ENCODE results near the gene UCN.

The UCN gene

GRCh38 chr2:27264253-27264752, 43.9 kb downstream of the UCN start (continued):
- TF ChIP-seq ZNF23 (tag by site-specific recombination; IDR thresholded peaks at IDR 0.05; ENCODE audit: borderline replicate concordance) (no peak), ZNF426 (tag by site-specific recombination; IDR thresholded peaks at IDR 0.05) (no peak), ZNF10 (tag by site-specific recombination; IDR thresholded peaks at IDR 0.05) (peak; percentile 6; the same call in 1 of the 2 replicates), ZNF560 (tag by site-specific recombination; IDR thresholded peaks at IDR 0.05; ENCODE audit: borderline replicate concordance) (no peak), PRDM10 (tag by site-specific recombination; IDR thresholded peaks at IDR 0.05) (peak; percentile 72; the same call in 1 of the 2 replicates), ZNF664 (tag by site-specific recombination; IDR thresholded peaks at IDR 0.05) (no peak), MEIS1 (CRISPR knock-in tag; IDR thresholded peaks at IDR 0.05; ENCODE audit: borderline replicate concordance) (no peak), ZNF76 (tag by site-specific recombination; IDR thresholded peaks at IDR 0.05; ENCODE audit: borderline replicate concordance, low read depth) (peak; percentile 36; the same call in 1 of the 2 replicates), KLF1 (tag by site-specific recombination; IDR thresholded peaks at IDR 0.05) (no peak), ZXDB (tag by site-specific recombination; IDR thresholded peaks at IDR 0.05) (peak; percentile 37), ZNF626 (tag by site-specific recombination; IDR thresholded peaks at IDR 0.05) (no peak), TSHZ1 (tag by site-specific recombination; IDR thresholded peaks at IDR 0.05; ENCODE audit: borderline replicate concordance) (no peak), ZNF175 (tag by site-specific recombination; IDR thresholded peaks at IDR 0.05) (no peak), SP2 (tag by site-specific recombination; IDR thresholded peaks at IDR 0.05) (peak; percentile 23; the same call in 1 of the 2 replicates), ZNF473 (tag by site-specific recombination; IDR thresholded peaks at IDR 0.05) (no peak), ZNF223 (tag by site-specific recombination; IDR thresholded peaks at IDR 0.05) (no peak), TCF7L2 (IDR thresholded peaks at IDR 0.05; ENCODE audit: borderline replicate concordance, low read depth, low read length) (no peak)
- TF ChIP-seq, protein P1, sequence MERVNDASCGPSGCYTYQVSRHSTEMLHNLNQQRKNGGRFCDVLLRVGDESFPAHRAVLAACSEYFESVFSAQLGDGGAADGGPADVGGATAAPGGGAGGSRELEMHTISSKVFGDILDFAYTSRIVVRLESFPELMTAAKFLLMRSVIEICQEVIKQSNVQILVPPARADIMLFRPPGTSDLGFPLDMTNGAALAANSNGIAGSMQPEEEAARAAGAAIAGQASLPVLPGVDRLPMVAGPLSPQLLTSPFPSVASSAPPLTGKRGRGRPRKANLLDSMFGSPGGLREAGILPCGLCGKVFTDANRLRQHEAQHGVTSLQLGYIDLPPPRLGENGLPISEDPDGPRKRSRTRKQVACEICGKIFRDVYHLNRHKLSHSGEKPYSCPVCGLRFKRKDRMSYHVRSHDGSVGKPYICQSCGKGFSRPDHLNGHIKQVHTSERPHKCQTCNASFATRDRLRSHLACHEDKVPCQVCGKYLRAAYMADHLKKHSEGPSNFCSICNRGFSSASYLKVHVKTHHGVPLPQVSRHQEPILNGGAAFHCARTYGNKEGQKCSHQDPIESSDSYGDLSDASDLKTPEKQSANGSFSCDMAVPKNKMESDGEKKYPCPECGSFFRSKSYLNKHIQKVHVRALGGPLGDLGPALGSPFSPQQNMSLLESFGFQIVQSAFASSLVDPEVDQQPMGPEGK (tag by site-specific recombination; IDR thresholded peaks at IDR 0.05): peak; percentile 48; the same call in 1 of the 2 replicates
- TF ChIP-seq, protein P2, sequence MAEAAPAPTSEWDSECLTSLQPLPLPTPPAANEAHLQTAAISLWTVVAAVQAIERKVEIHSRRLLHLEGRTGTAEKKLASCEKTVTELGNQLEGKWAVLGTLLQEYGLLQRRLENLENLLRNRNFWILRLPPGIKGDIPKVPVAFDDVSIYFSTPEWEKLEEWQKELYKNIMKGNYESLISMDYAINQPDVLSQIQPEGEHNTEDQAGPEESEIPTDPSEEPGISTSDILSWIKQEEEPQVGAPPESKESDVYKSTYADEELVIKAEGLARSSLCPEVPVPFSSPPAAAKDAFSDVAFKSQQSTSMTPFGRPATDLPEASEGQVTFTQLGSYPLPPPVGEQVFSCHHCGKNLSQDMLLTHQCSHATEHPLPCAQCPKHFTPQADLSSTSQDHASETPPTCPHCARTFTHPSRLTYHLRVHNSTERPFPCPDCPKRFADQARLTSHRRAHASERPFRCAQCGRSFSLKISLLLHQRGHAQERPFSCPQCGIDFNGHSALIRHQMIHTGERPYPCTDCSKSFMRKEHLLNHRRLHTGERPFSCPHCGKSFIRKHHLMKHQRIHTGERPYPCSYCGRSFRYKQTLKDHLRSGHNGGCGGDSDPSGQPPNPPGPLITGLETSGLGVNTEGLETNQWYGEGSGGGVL (tag by site-specific recombination; IDR thresholded peaks at IDR 0.05): peak; percentile 59
- TF ChIP-seq, protein P3, sequence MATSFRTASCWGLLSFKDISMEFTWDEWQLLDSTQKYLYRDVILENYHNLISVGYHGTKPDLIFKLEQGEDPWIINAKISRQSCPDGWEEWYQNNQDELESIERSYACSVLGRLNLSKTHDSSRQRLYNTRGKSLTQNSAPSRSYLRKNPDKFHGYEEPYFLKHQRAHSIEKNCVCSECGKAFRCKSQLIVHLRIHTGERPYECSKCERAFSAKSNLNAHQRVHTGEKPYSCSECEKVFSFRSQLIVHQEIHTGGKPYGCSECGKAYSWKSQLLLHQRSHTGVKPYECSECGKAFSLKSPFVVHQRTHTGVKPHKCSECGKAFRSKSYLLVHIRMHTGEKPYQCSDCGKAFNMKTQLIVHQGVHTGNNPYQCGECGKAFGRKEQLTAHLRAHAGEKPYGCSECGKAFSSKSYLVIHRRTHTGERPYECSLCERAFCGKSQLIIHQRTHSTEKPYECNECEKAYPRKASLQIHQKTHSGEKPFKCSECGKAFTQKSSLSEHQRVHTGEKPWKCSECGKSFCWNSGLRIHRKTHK (tag by site-specific recombination; IDR thresholded peaks at IDR 0.05): no peak
- TF ChIP-seq, protein P4, sequence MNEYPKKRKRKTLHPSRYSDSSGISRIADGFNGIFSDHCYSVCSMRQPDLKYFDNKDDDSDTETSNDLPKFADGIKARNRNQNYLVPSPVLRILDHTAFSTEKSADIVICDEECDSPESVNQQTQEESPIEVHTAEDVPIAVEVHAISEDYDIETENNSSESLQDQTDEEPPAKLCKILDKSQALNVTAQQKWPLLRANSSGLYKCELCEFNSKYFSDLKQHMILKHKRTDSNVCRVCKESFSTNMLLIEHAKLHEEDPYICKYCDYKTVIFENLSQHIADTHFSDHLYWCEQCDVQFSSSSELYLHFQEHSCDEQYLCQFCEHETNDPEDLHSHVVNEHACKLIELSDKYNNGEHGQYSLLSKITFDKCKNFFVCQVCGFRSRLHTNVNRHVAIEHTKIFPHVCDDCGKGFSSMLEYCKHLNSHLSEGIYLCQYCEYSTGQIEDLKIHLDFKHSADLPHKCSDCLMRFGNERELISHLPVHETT (tag by site-specific recombination; IDR thresholded peaks at IDR 0.05): no peak
- TF ChIP-seq, protein P5, sequence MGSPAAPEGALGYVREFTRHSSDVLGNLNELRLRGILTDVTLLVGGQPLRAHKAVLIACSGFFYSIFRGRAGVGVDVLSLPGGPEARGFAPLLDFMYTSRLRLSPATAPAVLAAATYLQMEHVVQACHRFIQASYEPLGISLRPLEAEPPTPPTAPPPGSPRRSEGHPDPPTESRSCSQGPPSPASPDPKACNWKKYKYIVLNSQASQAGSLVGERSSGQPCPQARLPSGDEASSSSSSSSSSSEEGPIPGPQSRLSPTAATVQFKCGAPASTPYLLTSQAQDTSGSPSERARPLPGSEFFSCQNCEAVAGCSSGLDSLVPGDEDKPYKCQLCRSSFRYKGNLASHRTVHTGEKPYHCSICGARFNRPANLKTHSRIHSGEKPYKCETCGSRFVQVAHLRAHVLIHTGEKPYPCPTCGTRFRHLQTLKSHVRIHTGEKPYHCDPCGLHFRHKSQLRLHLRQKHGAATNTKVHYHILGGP (tag by site-specific recombination; IDR thresholded peaks at IDR 0.05): no peak

Data from HEK293 (cell line).